Panc1 (cell line): ENCODE measurements around the gene GAL3ST3.

ENCODE experiments used
- CTCF ChIP-seq: fragments of 450-650 bp; IDR thresholded peaks from 2 replicates; pipeline ENCODE4 v1.5.1; 2017; ENCODE audit warnings: mild to moderate bottlenecking
- POLR2AphosphoS5 ChIP-seq: IDR thresholded peaks from 2 replicates; pipeline ENCODE4 v1.6.1; 2012; ENCODE audit warnings: mild to moderate bottlenecking, low read depth, low read length, moderate library complexity
- TF ChIP-seq, protein P1 (sequence below), 2 experiments: IDR thresholded peaks; 2 replicates each; pipeline ENCODE4 v1.6.1; 2011 to 2012; ENCODE audit warnings: low read depth in 2 of 2, control low read depth in 1 of 2, low read length in 1 of 2, mild to moderate bottlenecking in 1 of 2, moderate library complexity in 1 of 2; ENCODE audit not compliant: insufficient read depth in 1 of 2

DNA sequence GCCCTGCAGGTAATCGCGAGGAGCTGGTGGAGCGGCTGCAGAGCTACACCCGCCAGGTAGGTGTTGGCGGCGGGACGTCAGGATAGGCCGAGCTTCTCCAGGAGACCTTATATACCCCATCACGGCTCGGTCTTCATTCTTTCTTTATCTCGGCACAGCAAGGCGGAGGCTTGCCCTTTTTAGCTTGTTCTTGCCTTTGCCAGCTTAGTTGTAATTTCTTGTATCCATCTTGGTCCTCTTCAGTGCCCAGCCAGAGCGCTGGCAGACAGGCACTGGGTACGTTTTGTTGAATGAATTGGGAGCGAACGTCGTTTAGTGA is 3.7 kb upstream of the GAL3ST3 start:
- TF ChIP-seq CTCF: no peak
- TF ChIP-seq, protein P1, sequence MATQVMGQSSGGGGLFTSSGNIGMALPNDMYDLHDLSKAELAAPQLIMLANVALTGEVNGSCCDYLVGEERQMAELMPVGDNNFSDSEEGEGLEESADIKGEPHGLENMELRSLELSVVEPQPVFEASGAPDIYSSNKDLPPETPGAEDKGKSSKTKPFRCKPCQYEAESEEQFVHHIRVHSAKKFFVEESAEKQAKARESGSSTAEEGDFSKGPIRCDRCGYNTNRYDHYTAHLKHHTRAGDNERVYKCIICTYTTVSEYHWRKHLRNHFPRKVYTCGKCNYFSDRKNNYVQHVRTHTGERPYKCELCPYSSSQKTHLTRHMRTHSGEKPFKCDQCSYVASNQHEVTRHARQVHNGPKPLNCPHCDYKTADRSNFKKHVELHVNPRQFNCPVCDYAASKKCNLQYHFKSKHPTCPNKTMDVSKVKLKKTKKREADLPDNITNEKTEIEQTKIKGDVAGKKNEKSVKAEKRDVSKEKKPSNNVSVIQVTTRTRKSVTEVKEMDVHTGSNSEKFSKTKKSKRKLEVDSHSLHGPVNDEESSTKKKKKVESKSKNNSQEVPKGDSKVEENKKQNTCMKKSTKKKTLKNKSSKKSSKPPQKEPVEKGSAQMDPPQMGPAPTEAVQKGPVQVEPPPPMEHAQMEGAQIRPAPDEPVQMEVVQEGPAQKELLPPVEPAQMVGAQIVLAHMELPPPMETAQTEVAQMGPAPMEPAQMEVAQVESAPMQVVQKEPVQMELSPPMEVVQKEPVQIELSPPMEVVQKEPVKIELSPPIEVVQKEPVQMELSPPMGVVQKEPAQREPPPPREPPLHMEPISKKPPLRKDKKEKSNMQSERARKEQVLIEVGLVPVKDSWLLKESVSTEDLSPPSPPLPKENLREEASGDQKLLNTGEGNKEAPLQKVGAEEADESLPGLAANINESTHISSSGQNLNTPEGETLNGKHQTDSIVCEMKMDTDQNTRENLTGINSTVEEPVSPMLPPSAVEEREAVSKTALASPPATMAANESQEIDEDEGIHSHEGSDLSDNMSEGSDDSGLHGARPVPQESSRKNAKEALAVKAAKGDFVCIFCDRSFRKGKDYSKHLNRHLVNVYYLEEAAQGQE (IDR thresholded peaks at IDR 0.05; ENCODE audit: insufficient read depth in 1 of 2, low read depth in 2 of 2, low read length in 1 of 2): no peak
- no peak for TF ChIP-seq POLR2AphosphoS5
